ENCODE results near the gene ZSCAN18.
A peak's percentile ranks its signal among the peaks of the same experiment; 100 is the strongest.

The ZSCAN18 gene

DNA sequence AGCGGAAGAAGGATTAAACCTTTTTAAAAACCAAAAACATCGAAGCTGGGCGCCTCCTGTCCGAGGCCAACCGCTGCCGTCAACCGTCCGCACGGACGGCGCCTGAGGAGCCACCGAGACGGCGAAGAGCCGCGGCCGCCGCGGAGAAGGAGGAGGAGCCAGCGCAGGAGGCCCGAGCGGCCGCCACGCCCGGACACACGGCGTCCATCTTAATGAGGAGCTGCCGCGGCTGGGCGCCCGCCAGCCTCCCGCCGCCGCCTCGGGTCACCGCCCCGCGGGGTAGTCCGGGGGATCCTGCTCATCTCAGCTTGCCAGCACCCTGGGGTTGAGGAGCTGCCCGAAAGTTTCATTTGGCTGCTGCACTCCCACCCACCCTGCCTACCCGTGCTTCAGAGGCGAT lies 53.6 kb downstream of the ZSCAN18 start:
- no peak for DNase-seq

DNA sequence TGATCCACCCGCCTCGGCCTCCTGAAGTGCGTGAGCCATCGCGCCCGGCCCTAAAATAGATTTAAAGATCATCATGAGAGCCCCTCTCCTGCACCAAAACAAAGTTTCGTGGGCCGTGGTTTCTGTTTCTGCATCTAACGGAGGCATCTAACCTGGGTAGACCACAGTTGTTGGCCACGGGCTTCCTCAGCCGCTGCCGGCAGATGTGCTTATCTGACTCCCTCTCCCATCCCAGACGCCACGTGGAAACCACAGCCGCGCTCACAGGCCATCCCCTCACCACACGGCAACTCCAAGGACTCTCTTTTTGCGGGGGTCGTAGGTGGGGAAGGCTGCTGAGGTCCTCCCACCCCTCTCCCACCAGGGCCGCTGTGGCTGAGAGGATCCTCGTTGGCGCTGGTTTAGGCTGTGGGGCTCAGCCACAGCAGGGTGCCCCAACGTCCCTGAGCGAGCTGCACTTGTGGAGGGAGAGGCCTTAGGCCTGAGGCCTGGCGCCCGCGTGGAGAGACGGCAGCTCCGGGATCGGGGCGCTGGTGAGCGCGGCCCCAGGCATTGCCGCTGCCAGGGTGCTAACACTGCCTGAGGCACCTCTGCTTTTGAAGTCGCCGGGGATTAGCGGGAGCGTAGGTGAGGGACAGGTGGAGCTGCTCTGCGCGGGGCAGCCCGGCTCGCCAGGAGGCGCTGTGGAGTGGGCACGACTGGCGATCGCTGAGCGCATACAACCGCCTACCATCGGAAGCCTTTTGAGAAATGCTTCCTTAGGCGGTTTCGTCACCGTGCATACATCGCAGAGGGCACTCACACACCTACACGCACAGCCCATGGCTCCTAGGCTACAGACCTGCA lies 55.3 kb downstream of the ZSCAN18 start:
- no peak for DNase-seq

DNA sequence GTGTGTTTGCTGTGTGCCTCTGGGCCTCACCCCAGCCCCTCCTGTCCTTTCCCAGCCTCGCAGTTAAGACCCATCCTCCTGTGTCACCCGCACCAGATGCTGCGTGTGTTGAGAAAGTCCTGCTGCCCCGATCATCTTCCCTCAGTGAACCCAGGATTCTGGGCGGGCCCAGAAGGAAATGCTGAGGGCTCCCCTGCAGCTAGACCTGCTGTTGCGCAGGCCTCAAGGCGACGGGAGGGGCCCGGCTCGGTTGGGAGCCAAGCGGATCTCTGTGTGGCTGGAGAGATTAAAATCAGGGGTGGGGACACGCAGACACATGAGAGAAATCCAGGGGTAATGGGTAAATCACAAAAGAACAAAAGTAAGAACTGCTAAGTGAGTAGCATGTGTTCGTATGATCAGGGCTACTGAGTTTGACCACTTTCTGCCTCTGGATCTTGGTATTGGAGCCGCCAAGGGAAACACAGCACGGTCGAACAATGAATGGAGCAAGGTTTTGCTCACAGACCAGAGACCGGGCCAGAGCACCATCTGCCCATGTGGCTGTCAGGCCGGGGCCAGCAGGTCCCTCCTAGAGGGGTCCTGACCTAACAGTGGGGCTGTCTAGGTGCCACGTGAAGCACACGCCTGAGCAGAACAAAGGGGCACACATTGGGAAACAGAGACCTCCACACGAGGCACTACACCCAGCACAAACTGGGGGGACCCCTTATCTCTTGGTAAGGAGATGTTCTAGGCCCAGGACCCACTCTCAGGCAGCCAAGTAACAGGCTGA lies 57.1 kb downstream of the ZSCAN18 start:
- DNase-seq = no peak

DNA sequence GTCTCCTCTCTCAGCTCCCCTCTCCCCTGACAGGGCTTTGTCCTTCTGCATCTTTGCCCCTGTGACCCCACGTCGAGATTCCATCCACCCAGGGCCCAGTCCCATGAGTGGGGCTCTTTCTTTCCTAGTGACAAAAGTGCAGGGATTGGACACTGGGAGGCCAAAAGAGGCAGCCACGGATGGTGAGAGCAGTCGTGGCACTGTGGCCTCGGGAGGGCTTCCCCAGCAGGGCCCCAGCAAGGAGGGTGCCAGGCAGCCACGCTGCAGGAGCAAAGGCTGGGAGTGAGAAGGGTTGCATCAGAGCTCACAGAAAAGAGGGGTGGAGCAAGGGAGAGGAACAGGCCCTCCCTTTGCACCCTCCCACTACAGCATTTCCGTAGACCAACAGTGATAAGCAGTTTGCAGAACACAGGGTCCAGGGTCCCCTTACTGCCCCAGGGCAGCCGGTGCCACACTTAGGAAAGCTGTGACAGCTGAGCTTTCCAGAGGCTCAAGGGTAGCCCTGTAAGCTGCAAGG lies 59.3 kb downstream of the ZSCAN18 start:
- DNase-seq = peak; percentile 55

DNA sequence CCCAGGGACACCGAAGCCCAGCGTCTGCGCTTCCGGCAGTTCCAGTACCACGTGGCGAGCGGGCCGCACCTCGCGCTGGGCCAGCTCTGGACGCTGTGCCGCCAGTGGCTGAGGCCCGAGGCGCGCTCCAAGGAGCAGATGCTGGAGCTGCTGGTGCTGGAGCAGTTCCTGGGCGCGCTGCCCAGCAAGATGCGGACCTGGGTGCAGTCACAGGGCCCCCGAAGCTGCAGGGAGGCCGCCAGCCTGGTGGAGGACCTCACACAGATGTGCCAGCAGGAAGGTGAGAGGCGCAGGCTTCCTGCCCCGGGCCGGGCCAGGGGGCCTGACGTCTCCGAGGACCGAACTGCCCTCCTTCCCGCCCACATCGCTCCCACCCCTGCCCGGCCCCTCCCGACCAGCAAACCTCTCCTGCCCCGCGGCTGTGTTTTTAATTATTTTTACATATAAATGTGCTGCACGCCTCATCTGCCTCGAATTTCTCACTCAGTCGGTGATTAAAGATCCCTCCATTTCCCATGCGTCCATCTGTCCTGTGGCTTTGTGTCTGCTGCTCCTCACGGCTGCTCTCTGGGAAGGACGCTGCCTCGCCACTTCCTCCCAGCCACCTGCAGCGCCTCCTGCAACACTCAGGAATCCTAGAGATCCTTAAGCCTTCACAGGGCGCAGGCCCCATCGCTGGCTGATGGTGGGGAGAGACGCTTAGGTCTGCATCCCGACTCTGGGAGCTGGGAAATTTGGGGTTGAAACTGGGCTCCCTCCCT lies 59.9 kb downstream of the ZSCAN18 start:
- peak; percentile 69 for DNase-seq

DNA sequence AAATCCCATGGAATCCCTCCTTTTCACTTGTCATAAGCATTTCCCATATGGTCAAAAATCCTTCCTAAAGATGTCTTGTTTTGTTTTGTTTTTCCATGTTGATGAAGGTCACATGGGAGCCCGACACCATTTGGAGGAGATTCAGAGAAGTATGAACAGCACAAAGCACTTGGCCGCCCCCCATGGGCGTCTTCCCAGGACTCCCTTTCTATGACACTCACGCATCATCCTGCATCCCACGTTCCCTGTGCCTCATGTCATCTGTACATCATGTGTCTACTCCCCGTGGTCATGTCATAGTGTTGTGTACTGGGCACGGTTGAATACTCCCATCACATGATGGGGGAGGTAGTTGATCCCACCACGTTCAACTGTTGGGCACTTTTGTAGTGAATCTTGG lies 62.2 kb downstream of the ZSCAN18 start:
- DNase-seq = peak; percentile 34

DNA sequence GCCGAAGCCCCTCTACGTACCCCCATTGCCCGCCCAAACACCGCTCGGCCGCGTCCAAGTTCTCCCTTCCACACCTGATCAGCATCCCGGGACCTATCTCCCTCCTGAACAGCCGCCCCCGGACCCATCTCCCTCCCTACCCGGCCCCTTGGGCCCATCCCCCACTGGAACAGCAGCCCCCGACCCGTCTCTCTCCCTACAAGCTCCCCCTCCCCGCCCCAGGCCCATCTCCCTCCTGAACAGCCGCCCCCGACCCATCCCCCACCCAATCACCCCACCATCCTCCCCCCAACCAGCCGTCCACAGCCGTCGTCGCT lies 63.6 kb downstream of the ZSCAN18 start:
- peak; percentile 69 for DNase-seq

All from eye (tissue), 1 donor.